ENCODE measurements around the gene CD96. TPM values are rescaled to one million over a fixed set of nuclear protein-coding genes. Genes with fewer than 3 reads are reported as not detected.

The CD96 gene
- total RNA-seq, 1 donor from 2014 or later, result 0.17 TPM

DNA sequence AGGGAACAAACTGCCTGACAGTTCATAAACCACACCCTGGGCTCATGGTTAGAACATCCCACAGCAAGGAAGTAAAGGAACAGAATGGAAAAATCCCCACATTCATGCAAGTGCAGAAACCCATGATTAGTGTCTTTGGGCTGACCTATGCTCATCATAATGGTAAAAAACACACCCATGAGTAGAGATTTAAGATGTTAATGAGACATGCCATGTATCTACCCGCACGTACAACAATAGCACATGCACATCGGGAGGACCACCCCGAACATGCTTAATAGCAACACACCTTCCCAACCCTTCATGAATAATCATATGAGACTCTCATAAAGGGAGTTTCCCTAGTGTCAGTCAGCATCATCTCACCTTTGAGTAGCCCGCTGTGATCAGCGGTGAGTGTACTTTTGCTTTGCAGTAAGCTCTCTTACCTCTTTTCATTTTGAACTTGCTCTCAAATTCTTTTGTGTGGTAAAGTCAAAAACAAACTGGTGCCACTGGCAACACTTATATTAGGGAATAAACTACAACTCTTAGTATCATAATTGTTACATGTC is 30.0 kb downstream of the CD96 start:
- no peak for TF ChIP-seq CTCF (IDR thresholded peaks at IDR 0.05)
- DNase-seq (ENCODE audit: low spot score), result no peak
- no peaks in the 10 kb centered on the region for H3K36me3 Mint-ChIP-seq (ENCODE audit: low read depth)
- peaks cover 9% of the 10 kb centered on the region for H3K4me1 Mint-ChIP-seq (ENCODE audit: low read depth)
- peaks cover 4% of the 10 kb centered on the region for H3K27me3 Mint-ChIP-seq (ENCODE audit: low read depth)
- no peak overlapping the region for H3K4me3 Mint-ChIP-seq (ENCODE audit: unreplicated experiment)
- no peaks in the 10 kb centered on the region for H3K9me3 Mint-ChIP-seq (ENCODE audit: low read depth)
- H3K27ac Mint-ChIP-seq (ENCODE audit: unreplicated experiment), result no peak overlapping the region

DNA sequence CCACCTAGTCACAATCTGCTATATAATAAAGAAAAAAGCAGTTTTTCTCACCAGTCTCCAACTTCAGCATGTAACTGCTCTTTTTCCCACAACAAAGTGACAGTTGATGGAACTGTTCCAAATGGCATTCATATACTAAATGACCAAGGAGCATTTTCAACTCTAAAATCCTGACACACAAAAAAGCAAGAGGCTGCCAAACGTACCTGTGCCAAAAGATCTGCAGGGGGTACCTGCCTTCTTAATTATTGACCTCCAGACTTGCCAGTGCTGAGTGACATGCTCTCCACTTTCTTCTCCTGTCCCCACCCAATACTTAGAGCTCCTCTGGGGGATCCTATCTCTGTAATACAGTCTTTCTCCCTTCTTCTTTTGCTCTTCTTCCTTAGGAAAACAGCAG is 35.1 kb downstream of the CD96 start:
- no peak for TF ChIP-seq CTCF (IDR thresholded peaks at IDR 0.05)
- H3K9me3 Mint-ChIP-seq (ENCODE audit: low read depth), result no peaks in the 10 kb centered on the region
- peaks cover 22% of the 10 kb centered on the region for H3K4me1 Mint-ChIP-seq (ENCODE audit: low read depth)
- peaks cover 4% of the 10 kb centered on the region for H3K27me3 Mint-ChIP-seq (ENCODE audit: low read depth)
- no peak overlapping the region for H3K4me3 Mint-ChIP-seq (ENCODE audit: unreplicated experiment)
- no peak for DNase-seq (ENCODE audit: low spot score)
- no peak overlapping the region for H3K27ac Mint-ChIP-seq (ENCODE audit: unreplicated experiment)
- H3K36me3 Mint-ChIP-seq (ENCODE audit: low read depth), result no peaks in the 10 kb centered on the region

DNA sequence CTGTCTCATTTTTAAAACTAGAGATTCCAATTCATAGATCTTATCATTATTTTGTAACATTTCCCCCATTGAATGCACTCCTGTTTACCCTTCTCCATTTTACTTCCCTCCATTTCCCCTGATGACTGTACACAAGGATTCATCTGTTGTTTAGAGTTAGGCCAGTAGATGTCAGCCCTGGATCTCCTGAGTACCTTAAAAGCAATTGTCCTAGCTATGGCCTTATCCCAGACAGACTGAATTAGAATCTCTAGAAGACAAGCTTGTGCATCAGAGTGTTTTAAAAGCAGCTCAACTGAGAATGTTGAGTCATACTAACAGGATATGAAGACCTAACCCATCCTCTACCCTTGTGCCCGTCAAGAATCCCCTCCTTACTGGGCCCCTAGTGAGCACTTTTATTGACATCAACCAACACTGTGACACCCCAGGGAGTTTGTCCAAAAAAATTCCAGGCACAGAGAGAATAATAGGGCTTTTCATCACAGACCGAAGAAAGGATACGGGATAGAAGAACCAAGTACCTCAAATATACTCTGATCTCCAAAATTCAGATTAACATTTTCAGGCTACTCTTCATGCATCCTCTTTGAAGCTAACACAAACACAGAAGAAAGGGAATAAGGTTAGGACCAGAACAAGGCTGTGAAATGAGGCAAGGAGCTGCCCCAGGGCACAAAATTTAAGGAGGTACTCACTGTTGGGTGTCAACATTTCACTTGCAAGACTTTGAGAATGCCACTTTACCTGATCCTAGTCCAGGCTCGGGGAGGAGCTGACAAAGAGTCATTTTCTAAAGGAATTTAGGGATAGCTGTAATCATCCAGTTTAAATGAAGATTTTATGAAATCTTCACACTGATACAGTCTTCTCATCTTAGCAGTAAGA is 36.0 kb downstream of the CD96 start:
- Mint-ChIP-seq H3K36me3 (ENCODE audit: low read depth) (no peaks in the 10 kb centered on the region), H3K27ac (ENCODE audit: unreplicated experiment) (no peak overlapping the region), H3K27me3 (ENCODE audit: low read depth) (peaks cover 4% of the 10 kb centered on the region), H3K9me3 (ENCODE audit: low read depth) (no peaks in the 10 kb centered on the region), H3K4me3 (ENCODE audit: unreplicated experiment) (no peak overlapping the region), H3K4me1 (ENCODE audit: low read depth) (peaks cover 32% of the 10 kb centered on the region)
- DNase-seq (ENCODE audit: low spot score), result no peak
- peak; percentile 82 for TF ChIP-seq CTCF (IDR thresholded peaks at IDR 0.05)

DNA sequence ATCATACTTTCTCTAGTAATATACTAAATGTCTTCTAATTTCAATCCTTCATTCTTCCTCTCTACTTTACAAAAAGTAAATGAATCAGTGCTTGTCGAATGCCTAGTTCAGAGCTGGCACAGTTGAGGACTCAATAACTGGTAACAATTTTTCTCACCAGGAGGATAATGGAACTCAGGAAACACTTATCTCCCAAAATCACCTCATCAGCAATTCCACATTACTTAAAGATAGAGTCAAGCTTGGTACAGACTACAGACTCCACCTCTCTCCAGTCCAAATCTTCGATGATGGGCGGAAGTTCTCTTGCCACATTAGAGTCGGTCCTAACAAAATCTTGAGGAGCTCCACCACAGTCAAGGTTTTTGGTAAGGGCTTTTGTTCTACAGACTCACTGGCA is 36.9 kb downstream of the CD96 start:
- Mint-ChIP-seq H3K4me1 (ENCODE audit: low read depth) (peaks cover 37% of the 10 kb centered on the region), H3K27me3 (ENCODE audit: low read depth) (peaks cover 1% of the 10 kb centered on the region), H3K27ac (ENCODE audit: unreplicated experiment) (no peak overlapping the region), H3K36me3 (ENCODE audit: low read depth) (no peaks in the 10 kb centered on the region), H3K9me3 (ENCODE audit: low read depth) (no peaks in the 10 kb centered on the region), H3K4me3 (ENCODE audit: unreplicated experiment) (no peak overlapping the region)
- TF ChIP-seq CTCF (IDR thresholded peaks at IDR 0.05), result no peak
- no peak for DNase-seq (ENCODE audit: low spot score)

GRCh38 chr3:111579495-111579894 is 37.5 kb downstream of the CD96 start:
- Mint-ChIP-seq H3K4me3 (ENCODE audit: unreplicated experiment) (no peak overlapping the region), H3K9me3 (ENCODE audit: low read depth) (no peaks in the 10 kb centered on the region), H3K36me3 (ENCODE audit: low read depth) (no peaks in the 10 kb centered on the region), H3K27ac (ENCODE audit: unreplicated experiment) (no peak overlapping the region), H3K4me1 (ENCODE audit: low read depth) (peaks cover 43% of the 10 kb centered on the region), H3K27me3 (ENCODE audit: low read depth) (no peaks in the 10 kb centered on the region)
- no peak for DNase-seq (ENCODE audit: low spot score)
- no peak for TF ChIP-seq CTCF (IDR thresholded peaks at IDR 0.05)
